Activated naive CD8-positive, alpha-beta T cell treated with anti-CD3 and anti-CD28 coated beads, Interleukin-2, amount 10 ng/mL, durations not matched to agents 7 days and 5 days (primary cell): Measurements from ENCODE around the gene SLC6A19. TPM values are rescaled to one million over a fixed set of nuclear protein-coding genes. Genes with fewer than 3 reads are reported as not detected.
A peak's percentile ranks its signal among the peaks of the same experiment; 100 is the strongest.
"Not testable (repeated sequence)": the region's sequence is repeated elsewhere in the genome, so short reads cannot be mapped to it uniquely, and the experiment has no call there.

ENCODE experiments used
- ATAC-seq: fragments of 150-1000 bp; cut with Tn5 transposase; one replicate; pipeline ENCODE4 v1.10.0; 2021; ENCODE audit warnings: low read depth, moderate library complexity
- POLR2A ChIA-PET: fragments of 350-600 bp; sonication (Branson Sonifier 250); formaldehyde crosslinking; loops from one replicate; lab custom pipeline; 2021; ENCODE audit warnings: antibody characterized with exemption; lab: Charles Lee
- DNase-seq: peaks from one replicate; pipeline ENCODE4 v3.0.0; 2021
- H3K27ac Mint-ChIP-seq: one replicate; pipeline ENCODE4 v1.8.0; 2022; ENCODE audit warnings: mild to moderate bottlenecking, mixed read lengths
- H3K27me3 Mint-ChIP-seq: one replicate; pipeline ENCODE4 v1.8.0; 2022; ENCODE audit warnings: mild to moderate bottlenecking, moderate library complexity, mixed read lengths
- H3K36me3 Mint-ChIP-seq: one replicate; pipeline ENCODE4 v1.8.0; 2021; ENCODE audit warnings: mild to moderate bottlenecking, mixed read lengths
- H3K4me1 Mint-ChIP-seq: one replicate; pipeline ENCODE4 v1.8.0; 2021; ENCODE audit warnings: mixed read lengths
- H3K4me3 Mint-ChIP-seq: one replicate; pipeline ENCODE4 v1.8.0; 2022; ENCODE audit warnings: mild to moderate bottlenecking, moderate library complexity, mixed read lengths
- H3K9me3 Mint-ChIP-seq: one replicate; pipeline ENCODE4 v1.8.0; 2021; ENCODE audit warnings: mixed read lengths
- total RNA-seq, 2 experiments: library from RNA; stranded (reverse); gene quantifications; one replicate each; pipeline ENCODE4 v1.2.3, GENCODE V29; 2021

The SLC6A19 gene
- total RNA-seq = not detected

- POLR2A ChIA-PET = no interaction called here
- Mint-ChIP-seq H3K4me1 (no peaks in the 10 kb centered on the region), H3K4me3 (no peak within 1 kb of the TSS), H3K27me3 (peaks cover 6% of the 10 kb centered on the region), H3K9me3 (no peaks in the 10 kb centered on the region), H3K27ac (no peak within 1 kb of the TSS), H3K36me3 (no peaks in the 10 kb centered on the region)
- DNase-seq = peak; percentile 31
- ATAC-seq = no peak
Observed at GRCh38 chr5:1201327-1202025, at the start of gene SLC6A19. Gene SLC6A19 (plus strand): TSS chr5:1201595. CDS start chr5:1201651, 56 bp downstream.

DNA sequence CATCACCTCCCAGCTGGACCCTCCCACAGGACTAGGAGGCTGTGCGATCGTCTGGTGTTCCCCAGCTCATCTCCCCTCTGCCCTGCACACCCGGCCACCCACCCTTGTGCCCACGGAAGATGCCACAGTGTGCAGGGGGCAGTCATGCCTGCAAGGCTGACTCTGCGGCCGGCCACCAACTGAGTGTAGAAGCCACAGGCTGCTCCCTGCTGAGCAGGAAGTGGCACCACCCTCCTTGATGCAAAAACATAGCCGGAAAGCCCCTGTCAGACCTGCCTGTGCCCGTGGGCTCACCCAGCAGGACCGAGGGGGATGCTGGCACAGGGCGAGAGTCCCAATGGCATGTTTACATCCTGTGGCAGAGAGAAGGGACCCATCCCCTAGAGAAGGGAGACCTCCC is 49.2 kb upstream of the SLC6A19 start:
- POLR2A ChIA-PET = no interaction called here
- Mint-ChIP-seq H3K9me3 (no peaks in the 10 kb centered on the region), H3K4me3 (no peak overlapping the region), H3K36me3 (no peaks in the 10 kb centered on the region), H3K27me3 (peaks cover 26% of the 10 kb centered on the region), H3K4me1 (peaks cover 14% of the 10 kb centered on the region), H3K27ac (no peak overlapping the region)
- DNase-seq (no peak), ATAC-seq (peak; percentile 40)

DNA sequence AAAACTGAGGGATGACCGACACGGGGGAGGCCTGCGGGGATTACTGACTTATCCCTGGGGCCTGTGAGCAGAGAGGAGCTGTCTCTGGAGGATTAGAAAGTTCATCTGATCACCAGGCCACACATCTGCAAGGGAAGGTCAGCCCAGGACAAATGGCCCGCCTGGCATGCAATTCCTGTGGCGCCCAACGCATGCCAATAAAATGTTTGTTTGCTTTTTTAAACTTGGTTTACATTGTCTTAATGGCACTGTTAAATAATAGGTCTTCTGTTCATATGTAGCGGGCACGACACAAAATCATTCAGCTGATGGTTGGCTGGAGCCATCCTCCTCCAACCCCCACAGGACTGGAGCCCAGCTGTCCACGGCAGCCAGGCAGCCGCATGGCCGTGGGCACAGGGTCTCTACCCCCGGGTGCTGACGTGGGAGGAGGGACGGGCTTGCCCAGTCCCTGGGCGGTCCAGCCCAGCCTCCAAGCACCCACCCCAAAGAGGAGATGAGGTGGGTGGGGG is 48.6 kb upstream of the SLC6A19 start:
- ATAC-seq = no peak

GRCh38 chr5:1153428-1153827 is 48.0 kb upstream of the SLC6A19 start:
- Mint-ChIP-seq H3K27me3 (peaks cover 36% of the 10 kb centered on the region), H3K27ac (no peak overlapping the region), H3K4me3 (peak overlapping the region; percentile 37), H3K4me1 (peaks cover 14% of the 10 kb centered on the region), H3K36me3 (no peaks in the 10 kb centered on the region), H3K9me3 (no peaks in the 10 kb centered on the region)
- ATAC-seq = peak; percentile 57
- no peak for DNase-seq
- POLR2A ChIA-PET = interaction anchor here (1.0 kb wide), 1 partner anchor 48 kb away, joined by 3 read pairs; no protein-coding TSS in a partner anchor

More for the DNA sequence above, 48.6 kb upstream of the SLC6A19 start:
- DNase-seq = no peak
- Mint-ChIP-seq H3K27me3 (peaks cover 33% of the 10 kb centered on the region), H3K9me3 (no peaks in the 10 kb centered on the region), H3K4me1 (peaks cover 14% of the 10 kb centered on the region), H3K27ac (no peak overlapping the region), H3K36me3 (no peaks in the 10 kb centered on the region), H3K4me3 (no peak overlapping the region)
- POLR2A ChIA-PET = no interaction called here

GRCh38 chr5:1155191-1156032 is 46.0 kb upstream of the SLC6A19 start:
- H3K27ac Mint-ChIP-seq = no peak overlapping the region
- ATAC-seq = no peak

DNA sequence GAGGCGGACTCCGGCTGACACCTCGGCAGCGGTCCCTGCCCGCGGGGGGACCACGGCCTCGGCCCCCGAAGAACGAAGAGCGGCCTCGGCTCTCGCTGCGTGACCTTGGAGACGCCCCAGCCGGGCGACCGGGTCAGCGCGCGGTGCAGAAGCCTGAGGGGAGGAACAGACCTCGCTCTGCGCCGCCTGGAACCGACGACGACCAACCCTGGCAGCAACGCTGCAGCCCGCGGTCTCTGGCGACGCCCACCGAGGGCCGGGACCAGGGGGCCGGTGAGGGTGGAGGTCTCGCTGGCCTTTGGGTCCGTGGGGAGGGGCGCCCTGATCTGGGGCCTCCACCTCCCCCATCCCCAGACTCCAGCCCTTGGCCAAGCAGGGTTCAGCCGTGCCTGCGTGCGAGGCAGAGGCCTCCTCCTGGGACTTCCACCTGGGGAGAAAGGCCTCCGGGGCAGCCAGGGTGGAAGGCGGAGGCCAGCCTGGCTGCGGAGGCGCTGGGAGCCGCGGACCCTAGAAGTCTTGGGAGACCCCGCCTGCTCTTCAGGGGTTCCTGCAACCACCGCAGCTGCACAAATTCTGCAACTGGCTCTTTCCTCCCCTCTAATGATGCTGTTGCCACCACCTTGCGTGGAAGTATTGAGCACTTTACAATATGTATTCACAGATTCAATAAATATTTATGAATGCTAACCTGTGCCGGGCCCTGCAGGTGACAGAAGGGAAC is 45.2 kb upstream of the SLC6A19 start:
- no peak overlapping the region for H3K4me3 Mint-ChIP-seq

More at GRCh38 chr5:1155191-1156032, 46.0 kb upstream of the SLC6A19 start:
- Mint-ChIP-seq H3K36me3 (no peaks in the 10 kb centered on the region), H3K9me3 (no peaks in the 10 kb centered on the region), H3K4me3 (no peak overlapping the region), H3K4me1 (peaks cover 14% of the 10 kb centered on the region), H3K27me3 (peaks cover 41% of the 10 kb centered on the region)
- POLR2A ChIA-PET = no interaction called here
- no peak for DNase-seq

GRCh38 chr5:1156754-1157460 is 44.5 kb upstream of the SLC6A19 start:
- no peak overlapping the region for H3K27ac Mint-ChIP-seq
- peaks cover 12% of the 10 kb centered on the region for H3K4me1 Mint-ChIP-seq
- no peaks in the 10 kb centered on the region for H3K9me3 Mint-ChIP-seq
- ATAC-seq (no peak), DNase-seq (no peak)
- H3K36me3 Mint-ChIP-seq = no peaks in the 10 kb centered on the region
- no peak overlapping the region for H3K4me3 Mint-ChIP-seq
- POLR2A ChIA-PET = no interaction called here
- peaks cover 39% of the 10 kb centered on the region for H3K27me3 Mint-ChIP-seq

More for the DNA sequence above, 45.2 kb upstream of the SLC6A19 start:
- H3K27me3 Mint-ChIP-seq = peaks cover 39% of the 10 kb centered on the region
- ATAC-seq = no peak
- no peak for DNase-seq
- POLR2A ChIA-PET = no interaction called here
- no peak overlapping the region for H3K27ac Mint-ChIP-seq
- H3K4me1 Mint-ChIP-seq = peaks cover 14% of the 10 kb centered on the region
- H3K9me3 Mint-ChIP-seq = no peaks in the 10 kb centered on the region
- H3K36me3 Mint-ChIP-seq = no peaks in the 10 kb centered on the region

DNA sequence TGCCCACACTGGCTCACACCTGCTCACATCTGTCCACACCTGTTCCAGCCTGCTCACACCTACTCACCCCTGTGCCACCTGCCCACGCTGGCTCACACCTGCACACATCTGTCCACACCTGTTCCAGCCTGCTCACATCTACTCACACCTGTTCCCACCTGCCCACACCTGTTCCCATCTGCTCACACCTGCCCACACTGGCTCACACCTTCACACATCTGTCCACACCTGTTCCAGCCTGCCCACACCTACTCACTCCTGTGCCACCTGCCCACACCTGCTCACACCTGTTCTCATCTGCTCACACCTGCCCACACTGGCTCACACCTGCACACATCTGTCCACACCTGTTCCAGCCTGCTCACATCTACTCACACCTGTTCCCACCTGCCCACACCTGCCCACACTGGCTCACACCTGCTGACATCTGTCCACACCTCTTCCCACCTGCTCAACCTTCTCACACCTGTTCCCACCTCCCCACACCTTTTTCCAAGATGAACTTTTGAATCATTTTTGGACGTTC is 43.9 kb upstream of the SLC6A19 start:
- ATAC-seq, H3K9me3 Mint-ChIP-seq, H3K4me3 Mint-ChIP-seq, H3K27ac Mint-ChIP-seq, DNase-seq, POLR2A ChIA-PET, H3K4me1 Mint-ChIP-seq, H3K36me3 Mint-ChIP-seq: not testable (repeated sequence)
- peaks cover 39% of the 10 kb centered on the region for H3K27me3 Mint-ChIP-seq

DNA sequence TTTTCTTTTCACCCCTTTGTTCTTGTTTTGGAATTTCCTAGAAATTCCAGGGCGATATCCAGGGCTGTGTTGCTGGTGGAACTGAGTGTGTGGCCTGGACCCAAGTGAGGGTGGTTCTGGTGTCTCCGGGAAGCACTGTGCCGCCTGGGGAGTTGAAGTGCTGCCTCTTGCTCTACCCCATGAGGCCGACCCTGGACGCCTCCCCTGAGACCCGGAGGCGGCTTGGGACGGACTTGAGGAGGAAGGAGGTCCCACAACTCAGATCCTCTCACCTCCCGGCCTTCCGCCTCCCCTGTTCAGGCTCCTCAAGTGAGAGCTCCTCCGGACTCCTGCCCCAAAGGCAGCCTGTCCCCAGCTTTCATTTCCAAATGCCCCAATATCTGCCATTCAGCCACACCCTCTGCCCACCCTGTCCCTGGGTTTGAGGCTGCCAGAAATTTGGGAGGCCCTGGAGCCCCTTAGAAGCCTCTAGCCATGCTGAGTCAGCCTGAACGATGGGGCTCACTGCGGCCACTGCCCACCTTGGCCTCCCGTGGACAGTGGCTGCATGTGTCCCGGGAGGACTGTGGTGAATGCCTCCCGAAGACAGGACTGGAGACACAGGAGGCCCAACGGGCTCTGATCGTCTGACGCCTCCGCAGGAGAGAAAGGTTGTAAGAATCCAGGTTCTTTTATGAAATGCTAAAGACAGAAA is 42.6 kb upstream of the SLC6A19 start:
- Mint-ChIP-seq H3K27me3 (peaks cover 36% of the 10 kb centered on the region), H3K36me3 (no peaks in the 10 kb centered on the region), H3K4me1 (peaks cover 5% of the 10 kb centered on the region), H3K9me3 (no peaks in the 10 kb centered on the region), H3K27ac (no peak overlapping the region), H3K4me3 (no peak overlapping the region)
- ATAC-seq = no peak
- no peak for DNase-seq
- POLR2A ChIA-PET = no interaction called here

- Mint-ChIP-seq H3K4me1 (peaks cover under 1% of the 10 kb centered on the region), H3K9me3 (no peaks in the 10 kb centered on the region), H3K27ac (no peak overlapping the region), H3K4me3 (no peak overlapping the region), H3K27me3 (peaks cover 31% of the 10 kb centered on the region), H3K36me3 (no peaks in the 10 kb centered on the region)
- no peak for ATAC-seq
- POLR2A ChIA-PET = no interaction called here
- DNase-seq = no peak
Observed at GRCh38 chr5:1159341-1159675, 42.1 kb upstream of the SLC6A19 start.

GRCh38 chr5:1159774-1160406 is 41.5 kb upstream of the SLC6A19 start:
- H3K4me3 Mint-ChIP-seq = no peak overlapping the region
- DNase-seq (no peak), ATAC-seq (no peak)
- H3K9me3 Mint-ChIP-seq = no peaks in the 10 kb centered on the region
- H3K4me1 Mint-ChIP-seq = no peaks in the 10 kb centered on the region
- H3K27ac Mint-ChIP-seq = peak overlapping the region; percentile 9
- POLR2A ChIA-PET = no interaction called here
- H3K36me3 Mint-ChIP-seq = no peaks in the 10 kb centered on the region
- peaks cover 26% of the 10 kb centered on the region for H3K27me3 Mint-ChIP-seq
